ENCODE data around the gene COL11A1. TPM values are rescaled to one million over a fixed set of nuclear protein-coding genes. Genes with fewer than 3 reads are reported as not detected.
"Not testable (repeated sequence)": the region's sequence is repeated elsewhere in the genome, so short reads cannot be mapped to it uniquely, and the experiment has no call there.

The COL11A1 gene
- total and polyA plus RNA-seq, 7 donors, result 0.03 to 0.76 (median 0.62) TPM; not detected in 4

DNA sequence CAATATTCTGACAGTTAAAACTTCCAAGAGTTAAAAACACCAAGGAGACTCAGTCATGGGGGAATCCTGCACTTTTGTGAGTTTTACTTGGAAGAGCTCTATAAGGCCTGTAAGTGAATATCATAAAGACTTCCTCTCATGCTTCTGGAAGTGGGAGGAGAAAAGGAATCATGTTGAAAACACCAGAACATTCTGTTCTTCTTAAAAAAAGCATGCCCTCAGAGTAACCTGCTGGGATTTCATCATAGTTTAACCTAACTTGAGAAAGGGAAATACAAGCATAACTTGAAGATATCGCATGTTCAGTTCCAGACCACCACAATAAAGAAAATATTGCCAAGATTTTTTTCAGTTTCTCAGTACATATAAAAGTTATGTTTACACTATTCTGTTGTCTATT lies 51.9 kb downstream of the COL11A1 start:
- no peak overlapping the region for H3K4me3 ChIP-seq
- WGBS, 3 donors, result 72 to 76% (median 74%) methylated on average over 1 of the region's 1 CpG
- TF ChIP-seq, protein P1, sequence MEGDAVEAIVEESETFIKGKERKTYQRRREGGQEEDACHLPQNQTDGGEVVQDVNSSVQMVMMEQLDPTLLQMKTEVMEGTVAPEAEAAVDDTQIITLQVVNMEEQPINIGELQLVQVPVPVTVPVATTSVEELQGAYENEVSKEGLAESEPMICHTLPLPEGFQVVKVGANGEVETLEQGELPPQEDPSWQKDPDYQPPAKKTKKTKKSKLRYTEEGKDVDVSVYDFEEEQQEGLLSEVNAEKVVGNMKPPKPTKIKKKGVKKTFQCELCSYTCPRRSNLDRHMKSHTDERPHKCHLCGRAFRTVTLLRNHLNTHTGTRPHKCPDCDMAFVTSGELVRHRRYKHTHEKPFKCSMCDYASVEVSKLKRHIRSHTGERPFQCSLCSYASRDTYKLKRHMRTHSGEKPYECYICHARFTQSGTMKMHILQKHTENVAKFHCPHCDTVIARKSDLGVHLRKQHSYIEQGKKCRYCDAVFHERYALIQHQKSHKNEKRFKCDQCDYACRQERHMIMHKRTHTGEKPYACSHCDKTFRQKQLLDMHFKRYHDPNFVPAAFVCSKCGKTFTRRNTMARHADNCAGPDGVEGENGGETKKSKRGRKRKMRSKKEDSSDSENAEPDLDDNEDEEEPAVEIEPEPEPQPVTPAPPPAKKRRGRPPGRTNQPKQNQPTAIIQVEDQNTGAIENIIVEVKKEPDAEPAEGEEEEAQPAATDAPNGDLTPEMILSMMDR (IDR thresholded peaks at IDR 0.05), result no peak
- no peaks in the 10 kb centered on the region for H3K9me3 ChIP-seq
- no peak for DNase-seq
- H3K4me1 ChIP-seq, result no peaks in the 10 kb centered on the region
- H3K36me3 ChIP-seq (ENCODE audit: insufficient read depth in 1 of 2, low read depth in 1 of 2), result no peaks in the 10 kb centered on the region
- no peaks in the 10 kb centered on the region for H3K27me3 ChIP-seq (ENCODE audit: insufficient read depth in 3 of 3, low read length in 2 of 3)
- no peak overlapping the region for H3K27ac ChIP-seq
- intact Hi-C loops (cut with DNase I), result no loop called here
- no peak for ATAC-seq

DNA sequence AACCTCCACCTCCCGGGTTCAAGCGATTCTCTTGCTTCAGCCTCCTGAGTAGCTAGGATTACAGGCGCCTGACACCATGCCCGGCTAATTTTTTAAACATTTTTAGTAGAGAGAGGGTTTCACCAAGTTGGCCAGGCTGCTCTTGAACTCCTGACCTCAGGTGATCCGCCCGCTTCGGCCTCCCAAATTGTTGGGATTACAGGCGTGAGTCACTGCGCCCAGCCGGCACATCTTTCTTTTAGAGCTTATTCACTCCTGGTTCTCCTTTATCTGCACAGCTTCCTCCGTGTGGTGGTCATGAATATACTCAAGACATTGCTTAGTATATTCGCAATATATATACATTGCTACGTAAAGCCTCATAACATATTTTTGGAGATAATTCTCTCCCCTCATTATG lies 80.2 kb downstream of the COL11A1 start:
- DNase-seq; H3K27me3 ChIP-seq (ENCODE audit: insufficient read depth in 3 of 3, low read length in 2 of 3); ATAC-seq; H3K4me3 ChIP-seq; H3K9me3 ChIP-seq; H3K27ac ChIP-seq; H3K36me3 ChIP-seq (ENCODE audit: insufficient read depth in 1 of 2, low read depth in 1 of 2); intact Hi-C loops (cut with DNase I); H3K4me1 ChIP-seq: not testable (repeated sequence)
- WGBS, 3 donors, result 86 to 92% (median 91%) methylated on average over 13 of the region's 13 CpGs

DNA sequence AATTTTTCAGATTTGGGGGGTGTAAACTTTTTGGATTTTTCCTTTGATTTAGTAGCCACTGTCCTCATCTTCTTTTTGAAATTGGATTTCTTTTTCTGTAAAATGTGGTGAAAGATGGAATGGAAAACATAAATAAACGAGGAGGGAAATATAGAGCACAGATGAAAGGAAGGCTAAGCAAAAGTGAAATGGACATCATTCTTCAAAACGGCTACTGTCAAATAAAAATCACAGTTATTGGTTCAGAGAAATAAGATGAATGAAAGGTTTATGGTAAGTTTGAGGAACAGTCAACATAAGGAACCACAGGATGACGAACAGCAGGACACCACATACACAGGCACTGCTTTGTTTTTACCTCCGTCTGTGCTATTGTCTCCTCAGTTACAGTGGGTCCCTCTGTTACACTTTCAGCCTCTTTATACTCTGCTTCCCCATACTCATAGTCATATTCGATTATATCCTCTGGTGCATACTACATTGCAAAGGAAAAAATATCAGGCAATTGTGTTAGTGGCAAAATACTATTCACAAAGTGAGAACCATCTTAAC lies 82.4 kb downstream of the COL11A1 start:
- intact Hi-C loops (cut with DNase I), result no loop called here
- no peak for DNase-seq
- Histone ChIP-seq H3K36me3 (ENCODE audit: insufficient read depth in 1 of 2, low read depth in 1 of 2) (no peaks in the 10 kb centered on the region), H3K27me3 (ENCODE audit: insufficient read depth in 3 of 3, low read length in 2 of 3) (no peaks in the 10 kb centered on the region), H3K4me1 (no peaks in the 10 kb centered on the region), H3K9me3 (no peaks in the 10 kb centered on the region), H3K4me3 (no peak overlapping the region), H3K27ac (no peak overlapping the region)
- WGBS, 3 donors, result 55 to 66% (median 60%) methylated on average over 5 of the region's 5 CpGs
- ATAC-seq, result no peak
- TF ChIP-seq, protein P1 (IDR thresholded peaks at IDR 0.05), result no peak

DNA sequence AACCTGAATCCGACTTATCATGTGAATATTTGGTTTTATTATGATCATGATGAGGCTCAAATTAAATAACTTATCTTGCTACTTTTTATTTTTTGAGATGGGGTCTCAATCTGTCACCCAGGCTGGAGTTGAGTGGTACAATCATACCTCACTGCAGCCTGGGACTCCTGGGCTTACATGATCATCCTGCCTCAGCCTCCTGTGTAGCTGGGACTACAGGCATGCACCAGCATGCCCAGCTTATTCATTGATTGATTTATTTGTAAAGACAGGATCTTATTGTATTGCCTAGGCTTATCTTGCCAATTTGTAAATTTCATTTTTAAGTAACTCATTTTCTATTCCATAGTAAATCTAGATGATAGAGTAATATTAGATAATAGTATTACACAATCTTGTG lies 84.3 kb downstream of the COL11A1 start:
- TF ChIP-seq, protein P1 (IDR thresholded peaks at IDR 0.05), result no peak
- ATAC-seq (no peak), DNase-seq (no peak)
- Histone ChIP-seq H3K36me3 (ENCODE audit: insufficient read depth in 1 of 2, low read depth in 1 of 2) (no peaks in the 10 kb centered on the region), H3K4me3 (no peak overlapping the region), H3K27ac (no peak overlapping the region), H3K9me3 (no peaks in the 10 kb centered on the region), H3K4me1 (no peaks in the 10 kb centered on the region), H3K27me3 (ENCODE audit: insufficient read depth in 3 of 3, low read length in 2 of 3) (no peaks in the 10 kb centered on the region)
- intact Hi-C loops (cut with DNase I), result no loop called here
- WGBS, 3 donors, result 51 to 69% (median 68%) methylated on average over 1 of the region's 1 CpG

DNA sequence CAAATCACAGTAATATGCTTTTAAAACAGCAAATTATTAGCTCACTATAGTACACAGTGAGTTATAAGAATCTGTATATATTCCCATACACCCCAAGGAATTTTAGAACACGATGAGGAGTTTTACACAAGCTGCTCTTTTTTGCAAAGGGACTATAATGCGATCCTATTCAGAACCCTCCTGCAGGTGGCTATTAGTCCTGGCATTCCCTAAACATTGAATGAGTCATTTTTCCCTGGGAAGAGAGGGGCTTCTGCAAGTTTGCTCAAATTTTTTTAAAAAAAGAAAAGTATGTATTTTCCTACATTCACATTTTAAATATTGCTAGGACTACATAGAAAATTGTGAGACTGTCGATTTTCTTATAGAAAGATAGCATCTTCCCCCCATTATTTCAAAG lies 106.3 kb downstream of the COL11A1 start:
- Histone ChIP-seq H3K27ac (no peak overlapping the region), H3K4me1 (no peaks in the 10 kb centered on the region), H3K4me3 (no peak overlapping the region), H3K9me3 (no peaks in the 10 kb centered on the region), H3K36me3 (ENCODE audit: insufficient read depth in 1 of 2, low read depth in 1 of 2) (no peaks in the 10 kb centered on the region), H3K27me3 (ENCODE audit: insufficient read depth in 3 of 3, low read length in 2 of 3) (no peaks in the 10 kb centered on the region)
- ATAC-seq (no peak), DNase-seq (no peak)
- TF ChIP-seq, protein P1 (IDR thresholded peaks at IDR 0.05), result no peak
- intact Hi-C loops (cut with DNase I), result no loop called here
- WGBS, 3 donors, result 66 to 81% (median 74%) methylated on average over 3 of the region's 3 CpGs

Data from psoas muscle (tissue), 8 donors.